ENCODE results near the gene ZNF121.

The ZNF121 gene

DNA sequence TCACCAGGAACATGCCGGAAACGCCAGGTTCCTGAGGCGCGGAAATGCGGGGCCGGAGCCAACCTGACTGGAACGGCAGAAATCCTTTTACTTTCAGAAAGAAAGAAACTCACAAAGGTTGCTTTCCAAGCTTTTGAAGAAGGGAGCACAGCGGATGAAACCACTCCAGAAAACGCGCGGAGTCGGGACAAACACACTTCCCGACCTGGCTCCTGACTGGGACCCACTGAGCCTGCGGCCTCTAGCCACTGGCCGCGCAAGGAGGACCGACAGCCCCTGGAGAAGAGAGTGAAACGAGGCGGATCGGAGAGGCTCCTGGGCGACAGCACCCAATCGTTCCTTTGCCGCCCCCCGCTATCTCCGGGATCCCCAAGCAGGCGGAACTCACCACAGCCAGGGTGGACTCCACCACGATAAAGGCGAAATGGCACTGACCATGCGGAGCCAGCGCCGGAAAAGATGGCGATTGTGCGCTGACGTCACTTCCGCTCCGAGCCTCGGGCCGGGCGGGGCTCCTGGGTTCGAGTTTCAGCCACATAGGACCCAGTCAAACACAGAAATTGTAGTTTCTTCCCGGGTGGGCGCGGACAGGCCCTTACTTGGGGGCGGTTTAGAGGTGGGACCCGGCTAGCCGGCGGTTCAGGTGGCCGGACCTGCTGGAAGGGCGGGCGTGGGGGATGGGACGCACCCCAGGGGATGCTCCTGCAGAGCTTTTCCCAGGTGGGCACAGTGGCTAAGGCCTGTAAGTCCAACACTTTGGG is at the start of gene ZNF121:
Gene ZNF121 (minus strand): TSS at position 432 of the 761 bp plus-strand sequence. CDS start 16,407 bp downstream, outside the sequence.
- TF ChIP-seq, protein P1, sequence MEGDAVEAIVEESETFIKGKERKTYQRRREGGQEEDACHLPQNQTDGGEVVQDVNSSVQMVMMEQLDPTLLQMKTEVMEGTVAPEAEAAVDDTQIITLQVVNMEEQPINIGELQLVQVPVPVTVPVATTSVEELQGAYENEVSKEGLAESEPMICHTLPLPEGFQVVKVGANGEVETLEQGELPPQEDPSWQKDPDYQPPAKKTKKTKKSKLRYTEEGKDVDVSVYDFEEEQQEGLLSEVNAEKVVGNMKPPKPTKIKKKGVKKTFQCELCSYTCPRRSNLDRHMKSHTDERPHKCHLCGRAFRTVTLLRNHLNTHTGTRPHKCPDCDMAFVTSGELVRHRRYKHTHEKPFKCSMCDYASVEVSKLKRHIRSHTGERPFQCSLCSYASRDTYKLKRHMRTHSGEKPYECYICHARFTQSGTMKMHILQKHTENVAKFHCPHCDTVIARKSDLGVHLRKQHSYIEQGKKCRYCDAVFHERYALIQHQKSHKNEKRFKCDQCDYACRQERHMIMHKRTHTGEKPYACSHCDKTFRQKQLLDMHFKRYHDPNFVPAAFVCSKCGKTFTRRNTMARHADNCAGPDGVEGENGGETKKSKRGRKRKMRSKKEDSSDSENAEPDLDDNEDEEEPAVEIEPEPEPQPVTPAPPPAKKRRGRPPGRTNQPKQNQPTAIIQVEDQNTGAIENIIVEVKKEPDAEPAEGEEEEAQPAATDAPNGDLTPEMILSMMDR (conservative IDR thresholded peaks at IDR 0.05; ENCODE audit: low read length) = no peak
- peak within 1 kb of the TSS; percentile 93 for H3K4me3 ChIP-seq (ENCODE audit: low read length)
- peak; percentile 63 for DNase-seq (ENCODE audit: low read depth)

DNA sequence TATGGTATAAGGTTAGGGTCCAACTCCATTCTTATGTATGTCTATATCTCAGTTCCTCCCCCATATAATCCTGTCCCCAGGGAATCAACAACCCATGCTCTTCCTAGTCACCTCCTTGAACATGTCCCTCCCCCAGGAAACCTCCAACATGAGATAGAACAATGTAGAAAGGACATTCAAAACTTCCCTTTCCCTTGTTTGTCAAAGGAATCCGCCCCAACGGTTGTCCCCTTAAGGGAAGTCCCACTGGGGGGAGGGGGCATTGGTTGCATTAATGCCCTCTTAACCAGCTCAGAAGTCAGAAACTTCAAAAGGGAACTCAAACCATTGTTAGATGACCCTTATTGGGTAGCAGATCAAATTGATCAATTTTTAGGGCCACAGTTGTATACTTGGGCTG is 43.6 kb upstream of the ZNF121 start:
- DNase-seq (ENCODE audit: low read depth) = no peak
- H3K4me3 ChIP-seq (ENCODE audit: low read length) = no peak overlapping the region
- TF ChIP-seq, protein P1 (conservative IDR thresholded peaks at IDR 0.05; ENCODE audit: low read length) = no peak

DNA sequence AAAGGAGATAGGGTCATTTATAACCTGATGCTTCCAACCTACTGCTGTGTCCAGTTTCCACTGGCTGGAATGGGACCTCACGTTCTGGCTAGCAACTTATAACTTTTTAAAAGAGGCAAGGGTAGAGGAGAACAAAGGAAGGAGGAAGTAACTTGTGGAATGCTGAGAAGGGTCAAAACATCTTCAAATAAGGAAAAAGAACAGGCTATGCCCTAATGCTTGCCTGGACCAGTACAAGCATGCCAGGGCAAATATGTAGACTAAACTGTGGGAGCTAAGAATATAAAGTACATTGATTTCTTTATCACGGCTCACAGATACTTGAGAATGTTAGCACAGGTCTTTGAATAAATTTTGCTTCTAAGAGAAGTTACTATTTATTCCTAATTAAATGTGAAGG is 38.2 kb upstream of the ZNF121 start:
- DNase-seq (ENCODE audit: low read depth) = peak; percentile 3
- TF ChIP-seq, protein P1 (conservative IDR thresholded peaks at IDR 0.05; ENCODE audit: low read length) = no peak
- H3K4me3 ChIP-seq (ENCODE audit: low read length) = no peak overlapping the region

DNA sequence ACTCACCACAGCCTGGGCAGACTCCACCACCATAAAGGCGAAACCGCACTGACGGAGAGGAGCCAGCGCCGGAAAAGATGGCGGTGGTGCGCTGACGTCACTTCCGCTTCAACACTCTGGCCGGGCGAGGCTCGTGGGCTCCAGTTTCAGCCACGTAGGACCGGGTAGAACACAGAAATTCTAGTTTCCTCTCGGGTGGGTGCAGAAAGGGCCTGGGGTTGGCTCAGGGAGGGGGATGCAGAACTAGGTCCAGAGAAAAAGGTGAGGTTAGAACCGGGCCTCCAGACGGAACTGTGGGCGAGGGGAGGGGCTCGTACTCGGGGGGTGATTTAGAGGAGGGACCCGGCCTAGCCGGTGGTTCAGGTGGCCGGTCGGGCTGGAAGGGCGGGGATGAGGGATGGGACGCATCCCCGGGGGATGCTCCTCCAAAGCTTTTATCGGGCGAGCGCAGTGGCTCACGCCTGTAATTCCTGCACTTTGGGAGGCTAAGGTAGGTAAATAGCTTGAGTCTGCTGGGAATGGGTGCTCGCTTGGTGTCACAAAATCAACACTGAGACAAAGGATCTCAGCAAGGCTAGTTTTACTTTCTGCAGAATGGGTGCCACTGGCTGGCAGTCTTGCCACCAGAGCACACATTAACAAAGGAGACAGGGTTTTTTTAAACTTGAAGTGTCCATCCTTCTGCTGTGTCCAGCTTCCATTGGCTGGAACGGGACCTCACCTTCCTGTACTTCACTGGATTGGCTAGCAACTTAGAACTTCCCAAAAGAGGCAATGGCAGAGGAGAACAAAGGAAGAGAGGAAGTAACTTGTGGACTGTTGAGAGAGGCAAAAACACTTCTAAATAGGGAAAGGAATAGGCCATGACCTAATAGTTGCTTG is 37.1 kb upstream of the ZNF121 start, which contains the start of gene ZNF561:
Gene ZNF561 (minus strand): TSS at position 77 of the 882 bp plus-strand sequence. CDS start 1,776 bp downstream, outside the sequence.
- H3K4me3 ChIP-seq (ENCODE audit: low read length) = peak within 1 kb of the TSS; percentile 99
- peak; percentile 87 for DNase-seq (ENCODE audit: low read depth)
- TF ChIP-seq, protein P1 (conservative IDR thresholded peaks at IDR 0.05; ENCODE audit: low read length) = no peak

DNA sequence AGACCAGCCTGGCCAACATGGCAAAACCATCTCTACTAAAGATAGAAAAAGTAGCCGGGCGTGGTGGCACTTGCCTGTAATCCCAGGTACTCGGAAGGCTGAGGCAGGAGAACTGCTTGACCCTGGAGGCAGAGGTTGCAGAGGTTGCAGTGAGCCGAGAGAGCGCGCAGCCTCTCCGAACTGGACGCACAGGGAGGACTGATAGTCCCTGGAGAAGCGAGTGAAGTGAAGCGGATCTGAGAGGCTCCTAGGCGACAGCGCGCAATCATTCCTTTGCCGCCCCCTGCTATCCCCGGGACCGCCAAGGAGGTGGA is 36.5 kb upstream of the ZNF121 start:
- DNase-seq (ENCODE audit: low read depth) = no peak
- TF ChIP-seq, protein P1 (conservative IDR thresholded peaks at IDR 0.05; ENCODE audit: low read length) = no peak

DNA sequence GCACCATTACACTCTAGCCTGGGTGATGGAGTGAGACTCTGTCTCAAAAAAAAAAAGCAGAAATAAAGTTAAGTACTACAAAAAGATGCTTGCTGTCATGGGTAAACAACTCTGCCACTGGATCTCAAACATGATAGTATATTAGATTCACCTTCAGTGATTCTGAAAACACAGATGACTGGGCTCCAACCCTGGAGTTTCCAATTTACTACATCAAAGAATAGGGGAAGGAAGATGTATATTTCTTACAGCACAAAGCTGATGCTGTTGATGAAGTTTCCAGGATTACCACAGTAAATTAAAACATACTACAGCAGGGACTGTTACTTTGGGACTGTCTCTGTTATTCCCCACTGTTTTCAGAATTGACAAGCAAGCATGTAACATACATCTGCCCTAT is 31.5 kb upstream of the ZNF121 start:
- DNase-seq (ENCODE audit: low read depth) = no peak
- TF ChIP-seq, protein P1 (conservative IDR thresholded peaks at IDR 0.05; ENCODE audit: low read length) = no peak
- H3K4me3 ChIP-seq (ENCODE audit: low read length) = no peak overlapping the region

More for the DNA sequence above, 36.5 kb upstream of the ZNF121 start:
- peak overlapping the region; percentile 99 for H3K4me3 ChIP-seq (ENCODE audit: low read length)
